ENCODE measurements around the gene AFDN.
A peak's percentile ranks its signal among the peaks of the same experiment; 100 is the strongest.

The AFDN gene

GRCh38 chr6:167843023-167843422 is 16.3 kb downstream of the AFDN start:
- DNase-seq (ENCODE audit: low read depth) = no peak

GRCh38 chr6:167845856-167846255 is 19.1 kb downstream of the AFDN start:
- no peak for DNase-seq (ENCODE audit: low read depth)

DNA sequence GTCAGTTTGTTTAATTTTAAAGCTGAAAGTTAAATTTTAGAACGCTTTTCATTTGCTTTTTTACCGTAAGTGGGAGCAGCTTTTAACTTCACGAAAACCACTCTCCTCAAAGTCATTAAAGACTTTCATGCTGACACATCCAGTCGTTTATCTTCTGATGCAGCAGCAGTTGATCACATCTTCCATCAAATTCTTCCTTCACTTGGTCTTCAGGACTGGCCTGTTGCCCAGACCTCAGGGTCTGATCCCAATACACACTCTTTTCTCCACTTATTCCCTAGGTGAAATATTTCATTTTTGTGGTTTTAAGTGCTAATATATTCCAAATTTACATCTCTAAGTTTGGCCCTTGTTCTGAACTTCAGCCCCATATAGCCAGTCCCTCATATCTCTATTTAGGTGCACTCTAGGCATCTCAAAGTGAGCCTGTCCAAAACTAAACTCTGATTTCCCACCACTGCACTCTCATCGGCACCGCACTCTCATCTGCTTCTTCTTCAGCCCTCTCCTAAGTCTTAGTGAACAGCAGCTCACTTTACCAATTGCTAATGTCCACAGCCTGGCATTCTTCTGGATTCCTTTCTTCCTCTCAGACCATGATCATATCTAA is 20.4 kb downstream of the AFDN start:
- DNase-seq (ENCODE audit: low read depth) = no peak

DNA sequence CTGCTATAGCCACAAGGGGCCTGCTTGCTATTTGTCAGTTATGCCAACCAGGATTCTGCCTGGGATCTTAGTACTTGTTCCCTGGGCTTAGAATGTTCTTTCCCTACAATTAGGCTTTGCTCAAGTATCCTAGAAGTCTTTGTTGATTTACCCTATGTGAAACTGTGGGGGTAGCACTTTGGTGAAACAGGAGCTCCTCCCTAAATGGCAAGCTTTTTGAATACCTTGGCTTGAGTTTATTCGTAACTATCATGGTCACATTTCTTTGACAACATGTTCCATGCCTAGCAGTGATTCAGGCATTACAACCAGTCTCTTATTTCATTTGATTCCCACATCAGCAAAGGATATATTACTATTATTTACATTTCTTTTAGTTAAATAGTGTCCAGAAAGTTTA is 21.2 kb downstream of the AFDN start:
- no peak for DNase-seq (ENCODE audit: low read depth)

- no peak for DNase-seq (ENCODE audit: low read depth)
Observed at GRCh38 chr6:167848783-167849182, 22.1 kb downstream of the AFDN start.

GRCh38 chr6:167849846-167850459 is 23.2 kb downstream of the AFDN start:
- DNase-seq (ENCODE audit: low read depth) = peak; percentile 62

DNA sequence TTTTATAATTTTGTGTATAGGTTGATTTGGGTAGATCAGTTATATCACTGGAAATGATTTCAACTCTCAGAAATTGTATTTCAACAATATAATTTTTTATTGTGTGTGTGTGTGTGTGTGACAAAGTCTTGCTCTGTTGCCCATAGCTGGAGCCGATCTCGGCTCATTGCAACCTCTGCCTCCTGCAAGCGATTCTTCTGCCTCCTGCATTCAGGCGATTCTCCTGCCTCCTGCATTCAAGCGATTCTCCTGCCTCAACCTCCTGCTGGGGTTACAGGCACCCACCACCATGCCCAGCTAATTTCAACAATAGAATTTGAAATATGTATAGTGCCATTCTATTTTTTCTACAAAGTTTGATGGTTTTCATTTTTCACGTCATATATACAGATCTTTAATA is 24.1 kb downstream of the AFDN start:
- DNase-seq (ENCODE audit: low read depth) = no peak

DNA sequence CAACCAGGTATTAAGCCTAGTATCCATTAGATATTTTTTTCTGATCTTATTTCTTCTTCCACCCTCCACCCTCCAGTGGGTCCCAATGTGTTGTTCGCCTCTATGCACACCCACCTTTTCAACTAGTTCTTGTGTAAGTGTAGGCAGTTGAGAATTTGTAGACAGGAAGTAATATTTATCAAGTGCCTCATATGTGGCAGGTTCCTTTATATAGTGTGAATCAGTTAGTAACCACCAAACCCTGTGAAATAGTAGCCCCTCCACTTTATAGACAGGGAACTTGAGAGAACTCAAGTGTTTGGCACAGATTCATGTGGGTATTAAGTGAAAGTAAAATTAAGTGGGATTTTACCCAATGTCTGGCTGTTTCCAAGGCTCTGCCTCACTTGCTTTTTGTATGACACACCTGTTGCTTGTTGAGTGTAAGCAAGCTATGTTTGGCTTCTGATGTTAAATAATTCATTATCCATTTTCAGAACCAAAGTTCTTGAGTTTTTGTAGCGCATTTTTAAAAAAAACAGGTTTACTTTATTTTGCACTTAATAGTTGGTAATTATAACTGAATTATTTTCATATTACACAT is 24.8 kb downstream of the AFDN start:
- DNase-seq (ENCODE audit: low read depth) = no peak

- DNase-seq (ENCODE audit: low read depth) = peak; percentile 99
Observed at GRCh38 chr6:167855825-167856425, 29.2 kb downstream of the AFDN start.

DNA sequence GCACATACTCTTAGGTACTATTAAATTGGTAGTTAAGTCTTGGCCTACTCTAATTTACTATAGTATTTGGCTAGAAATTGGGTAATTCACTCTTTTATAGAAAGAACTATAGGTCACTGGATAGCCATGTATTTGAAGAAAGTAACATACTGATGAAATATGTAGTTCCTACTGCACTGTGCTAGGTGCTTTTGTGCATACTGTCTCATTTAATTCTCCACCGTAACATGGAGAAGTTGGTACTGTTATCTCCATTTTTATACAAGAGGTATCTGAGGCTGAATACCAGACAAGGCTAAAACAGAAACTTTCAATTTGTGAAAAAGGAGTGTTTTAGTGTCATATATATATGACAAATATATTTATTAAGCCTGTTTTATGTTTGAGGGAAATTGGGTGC is 29.8 kb downstream of the AFDN start:
- no peak for DNase-seq (ENCODE audit: low read depth)

DNA sequence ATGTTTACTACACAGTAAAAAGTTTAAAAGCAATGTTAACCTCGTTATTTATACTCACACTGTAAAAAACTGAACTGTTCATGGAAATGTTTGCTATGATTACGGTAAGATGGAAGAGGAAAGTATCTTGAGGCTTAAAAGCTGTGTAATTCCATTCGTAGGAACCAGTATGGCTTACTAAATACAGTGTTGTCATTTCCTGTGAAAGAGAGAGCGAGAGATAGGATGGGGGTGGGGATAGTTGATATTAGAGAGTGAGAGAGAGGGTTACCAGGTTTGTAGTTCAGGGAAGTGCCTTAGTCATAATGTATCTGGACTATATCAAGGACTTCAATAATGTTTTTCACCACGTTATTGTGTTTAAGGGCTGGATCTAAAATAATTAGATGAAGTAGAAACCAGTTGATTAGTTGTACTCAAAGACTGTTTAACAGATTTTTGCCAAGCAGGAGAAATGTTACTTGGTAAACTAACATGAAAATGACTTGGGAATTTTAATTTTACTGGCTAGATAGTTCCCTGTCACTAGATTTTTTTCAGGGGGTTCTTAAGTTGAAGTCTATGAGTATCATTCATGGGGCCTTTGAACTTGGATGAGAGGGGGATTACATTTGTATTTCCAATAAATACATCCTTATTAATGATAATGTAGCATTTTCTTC is 30.4 kb downstream of the AFDN start:
- DNase-seq (ENCODE audit: low read depth) = peak; percentile 93

GRCh38 chr6:167858086-167858591 is 31.4 kb downstream of the AFDN start:
- peak; percentile 79 for DNase-seq (ENCODE audit: low read depth)

DNA sequence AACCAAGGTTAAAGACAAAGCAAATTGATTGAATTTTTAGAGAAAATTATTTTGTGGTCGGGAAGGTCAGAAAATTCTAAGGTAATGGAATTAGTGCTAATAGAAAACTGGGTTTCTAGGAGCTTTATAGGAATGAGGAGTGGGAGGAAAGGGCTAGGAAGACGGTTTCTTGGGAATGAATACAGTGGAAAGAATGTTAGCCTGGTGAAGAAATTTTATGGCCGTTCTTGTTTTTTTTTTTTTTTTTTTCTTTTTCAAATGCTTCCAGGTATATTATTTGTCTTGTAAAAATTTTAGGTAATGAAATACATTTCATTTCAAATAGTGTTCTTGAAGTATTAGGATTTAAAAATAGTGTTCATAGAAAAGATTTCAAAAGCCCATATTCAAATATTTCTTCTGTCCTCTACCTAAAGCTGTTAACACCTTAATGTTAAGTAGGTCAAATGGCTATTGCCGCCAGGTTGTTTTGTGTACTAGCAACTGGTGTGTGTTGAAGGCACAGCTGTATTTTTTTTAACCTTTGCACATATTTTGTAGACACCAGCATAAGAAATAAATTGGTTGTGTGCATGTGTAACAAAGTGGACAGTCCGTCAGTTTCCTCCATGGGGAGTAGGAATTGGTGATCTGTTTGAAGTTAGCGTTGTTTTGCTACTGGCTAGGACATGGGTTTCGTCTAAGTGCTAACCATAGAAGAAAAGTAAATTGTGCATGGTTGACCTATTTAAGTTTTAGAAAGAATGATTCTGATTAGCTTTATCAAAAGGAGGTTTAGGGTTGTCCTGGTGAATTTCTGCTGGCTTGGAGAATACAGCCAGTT is 32.3 kb downstream of the AFDN start:
- DNase-seq (ENCODE audit: low read depth) = no peak

DNA sequence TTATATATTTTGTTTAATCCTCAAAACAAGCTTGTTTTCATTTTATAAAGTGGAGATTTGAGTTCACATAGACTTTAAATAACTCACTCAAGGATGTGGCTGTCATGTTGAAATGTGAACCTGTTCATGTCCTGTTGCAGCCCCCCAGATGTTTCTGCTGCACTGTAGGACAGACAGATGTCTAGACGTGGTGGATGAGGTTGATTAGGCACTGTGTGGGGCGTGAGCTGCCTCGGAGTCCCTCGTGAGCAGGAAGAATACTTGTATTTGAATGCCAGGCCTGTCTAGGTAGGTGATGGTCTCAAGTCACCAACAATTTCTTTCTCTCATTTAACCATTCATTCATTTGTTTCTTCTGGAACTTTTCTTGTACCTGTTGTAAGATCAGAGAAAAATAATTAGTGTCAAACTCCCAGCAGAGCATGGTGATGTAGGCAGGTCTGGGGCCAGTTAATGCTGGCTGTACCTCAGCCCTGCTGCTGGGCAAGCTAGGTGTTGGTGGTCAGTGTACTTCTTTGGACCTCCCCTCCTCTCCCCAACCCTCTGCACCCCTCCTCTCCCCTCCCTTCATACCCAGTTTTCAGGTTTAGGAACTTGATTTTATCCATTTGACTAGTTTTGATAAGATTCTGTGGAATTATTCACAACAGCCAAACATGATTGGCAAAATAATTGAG is 34.0 kb downstream of the AFDN start:
- no peak for DNase-seq (ENCODE audit: low read depth)

DNA sequence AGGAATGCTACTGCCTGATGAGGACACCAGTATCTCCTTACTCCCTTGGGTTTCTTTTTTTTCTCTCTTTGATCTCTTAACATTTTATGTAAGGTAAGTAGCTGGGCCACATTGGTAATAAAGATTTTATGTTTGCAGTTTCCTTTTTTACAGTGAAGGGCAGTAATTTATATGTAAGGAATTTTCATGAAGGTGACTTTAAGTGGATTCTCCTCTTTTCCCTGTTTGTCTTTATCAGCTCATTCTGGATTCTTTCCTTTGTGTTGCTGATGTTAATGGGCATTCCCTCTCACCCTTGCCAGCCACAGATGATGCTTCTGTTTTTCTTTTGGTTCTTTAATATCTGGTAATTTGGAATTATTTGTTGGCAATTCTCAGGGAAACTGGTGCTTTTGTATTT is 34.7 kb downstream of the AFDN start:
- DNase-seq (ENCODE audit: low read depth) = no peak

- DNase-seq (ENCODE audit: low read depth) = no peak
Observed at GRCh38 chr6:167863897-167864296, 37.2 kb downstream of the AFDN start.

DNA sequence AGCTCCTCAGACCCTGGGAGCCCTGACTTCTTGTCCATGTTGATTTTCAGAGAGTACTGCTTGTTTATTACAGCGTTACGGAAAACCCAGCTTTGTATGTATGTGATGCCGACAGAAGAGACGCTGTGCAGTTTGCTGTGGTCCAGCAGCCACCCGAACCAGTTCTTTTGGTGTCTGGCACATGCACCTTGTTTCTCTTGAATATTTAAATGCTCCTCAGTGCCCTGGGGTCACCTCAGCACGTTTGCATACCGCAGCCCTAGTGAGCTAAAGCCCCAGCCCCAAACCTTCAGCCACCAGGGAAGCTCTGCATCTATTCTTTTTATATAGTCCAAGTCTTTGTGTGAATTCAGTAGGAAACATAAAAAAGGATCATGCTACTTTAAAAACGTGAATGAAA is 39.9 kb downstream of the AFDN start:
- DNase-seq (ENCODE audit: low read depth) = no peak

DNA sequence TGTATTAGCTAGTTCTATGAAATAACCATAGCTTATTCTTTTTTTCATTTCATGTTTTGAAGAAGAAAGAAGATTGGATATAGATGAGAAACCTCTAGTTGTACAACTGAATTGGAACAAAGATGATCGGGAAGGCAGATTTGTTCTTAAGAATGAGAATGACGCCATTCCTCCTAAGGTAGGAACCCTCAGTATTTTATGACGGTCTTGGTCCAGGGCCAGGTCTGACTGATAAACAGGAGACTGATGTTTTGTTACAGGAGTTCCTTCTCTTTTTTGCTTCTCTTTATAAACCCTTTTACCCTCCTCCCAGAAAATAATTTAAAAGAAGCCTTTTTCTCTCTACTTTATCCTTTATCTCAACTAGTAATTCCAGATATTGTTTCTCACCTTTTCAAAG is 43.6 kb downstream of the AFDN start:
- DNase-seq (ENCODE audit: low read depth) = no peak

DNA sequence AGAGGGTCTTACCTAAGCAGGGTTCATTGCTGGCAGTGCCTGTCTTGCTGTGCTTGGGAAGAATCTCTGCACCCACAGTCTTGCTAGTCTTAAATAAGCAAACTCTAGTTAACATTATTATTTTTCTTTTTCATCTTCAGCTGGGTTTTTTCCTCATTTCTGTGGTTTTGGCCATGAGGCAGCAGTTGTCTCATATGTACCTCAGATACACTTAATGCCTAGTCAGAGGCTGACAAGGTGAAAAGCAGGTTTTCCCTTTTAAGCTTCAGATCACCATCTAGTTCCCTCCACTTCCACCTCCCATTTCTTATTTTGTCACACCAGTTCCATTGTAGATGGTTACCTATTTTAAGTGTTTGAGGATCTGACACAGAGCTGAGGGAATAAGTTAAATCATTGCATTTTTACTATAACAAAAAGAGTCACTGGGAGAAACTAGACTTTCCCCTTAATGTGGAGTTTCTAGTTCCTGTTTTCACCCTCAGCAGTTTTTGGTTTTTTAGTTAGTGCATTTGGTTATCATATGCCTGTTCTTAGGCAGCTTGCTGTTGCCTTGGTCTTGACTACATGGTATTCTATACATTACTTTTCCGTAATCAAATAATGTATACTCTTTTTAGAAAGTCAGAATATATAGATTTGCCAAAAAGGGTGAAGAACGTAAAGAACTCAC is 46.0 kb downstream of the AFDN start:
- DNase-seq (ENCODE audit: low read depth) = peak; percentile 51

DNA sequence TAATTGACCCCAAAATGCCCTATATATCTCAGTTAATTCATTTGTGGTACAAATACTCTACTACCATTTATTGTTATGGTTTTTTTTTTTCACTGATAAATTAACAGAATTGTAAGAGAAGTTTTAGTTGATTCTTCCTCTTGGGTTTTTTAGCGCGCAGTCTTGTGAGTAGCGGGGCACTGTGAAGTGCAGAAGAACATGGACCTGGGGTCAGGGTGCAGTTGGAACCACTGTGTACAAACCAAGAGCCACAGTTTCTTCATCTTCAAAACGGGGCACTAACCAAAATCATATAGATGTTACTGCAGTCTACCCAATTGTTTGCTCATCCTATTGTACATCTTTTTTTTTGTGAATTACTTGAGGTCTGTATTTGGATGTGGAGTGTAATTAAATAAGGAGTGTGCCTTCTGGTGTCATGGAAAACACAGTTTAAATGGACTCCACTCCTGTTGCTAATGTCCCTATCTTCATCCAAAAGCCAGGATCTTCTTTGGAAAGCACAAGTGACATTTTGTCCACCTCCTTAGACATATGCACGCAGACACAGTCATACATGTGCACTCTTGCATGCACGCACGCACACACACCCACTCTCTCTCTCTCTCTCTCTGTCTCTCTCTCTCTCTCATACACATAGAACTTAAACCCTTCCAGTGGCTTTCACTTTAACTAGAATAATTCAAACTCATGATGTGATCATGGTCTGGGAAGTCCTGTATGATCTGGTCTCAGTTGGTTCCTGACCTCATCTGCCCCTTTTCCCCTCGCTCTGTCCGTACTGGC is 51.5 kb downstream of the AFDN start:
- DNase-seq (ENCODE audit: low read depth) = no peak
